DND-41 (cell line): ENCODE results near the gene PRXL2B.

Experiments
- EZH2 ChIP-seq: IDR thresholded peaks from 3 replicates; pipeline ENCODE4 v1.6.1; 2012; ENCODE audit warnings: borderline replicate concordance, low read depth, mild to moderate bottlenecking, moderate library complexity, low read length, inconsistent platforms; ENCODE audit not compliant: severe bottlenecking
- TF ChIP-seq, protein P1 (sequence below): IDR thresholded peaks from 2 replicates; pipeline ENCODE4 v1.5.1; 2012; ENCODE audit warnings: borderline replicate concordance, low read length, moderate library complexity, mild to moderate bottlenecking; ENCODE audit not compliant: poor library complexity, severe bottlenecking; ENCODE audit errors: extremely low read depth

DNA sequence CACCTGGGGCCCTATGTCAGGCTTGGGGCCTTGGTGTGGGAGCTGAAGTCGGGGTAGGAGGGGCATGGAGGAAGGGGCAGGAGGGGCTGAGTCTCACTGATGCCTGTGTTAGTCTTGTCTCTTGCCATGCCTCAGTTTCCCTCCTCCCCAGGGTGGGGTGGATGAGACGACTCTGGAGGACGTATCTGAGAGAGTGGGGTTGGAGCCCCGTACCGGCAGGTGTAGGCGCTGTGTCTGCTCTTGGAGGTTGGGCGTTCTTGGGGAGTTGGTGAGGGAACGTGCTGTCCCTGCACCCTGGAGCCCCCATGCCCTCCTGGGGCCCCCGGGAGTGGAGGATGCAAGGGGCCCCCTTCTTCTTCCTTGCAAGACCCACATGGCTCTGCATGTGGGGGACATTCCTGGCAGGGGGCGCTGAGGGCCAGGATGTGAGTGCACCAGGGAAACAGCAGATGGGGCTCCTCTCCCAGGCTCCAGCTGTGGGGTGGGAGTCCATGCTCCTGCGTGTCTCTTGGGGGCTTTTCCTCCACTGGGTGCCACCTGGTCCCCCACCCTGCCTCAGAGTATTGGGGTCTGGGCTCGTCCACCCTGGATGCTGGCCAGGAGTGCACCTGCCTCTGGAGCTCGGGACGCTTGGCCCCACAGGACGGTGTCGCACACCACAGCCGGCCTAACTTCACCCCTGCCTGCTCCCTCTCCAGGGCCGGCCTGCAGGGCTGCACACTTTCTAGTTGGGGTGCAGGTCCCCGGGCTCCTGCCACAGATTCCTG is 31.8 kb upstream of the PRXL2B start:
- TF ChIP-seq, protein P1, sequence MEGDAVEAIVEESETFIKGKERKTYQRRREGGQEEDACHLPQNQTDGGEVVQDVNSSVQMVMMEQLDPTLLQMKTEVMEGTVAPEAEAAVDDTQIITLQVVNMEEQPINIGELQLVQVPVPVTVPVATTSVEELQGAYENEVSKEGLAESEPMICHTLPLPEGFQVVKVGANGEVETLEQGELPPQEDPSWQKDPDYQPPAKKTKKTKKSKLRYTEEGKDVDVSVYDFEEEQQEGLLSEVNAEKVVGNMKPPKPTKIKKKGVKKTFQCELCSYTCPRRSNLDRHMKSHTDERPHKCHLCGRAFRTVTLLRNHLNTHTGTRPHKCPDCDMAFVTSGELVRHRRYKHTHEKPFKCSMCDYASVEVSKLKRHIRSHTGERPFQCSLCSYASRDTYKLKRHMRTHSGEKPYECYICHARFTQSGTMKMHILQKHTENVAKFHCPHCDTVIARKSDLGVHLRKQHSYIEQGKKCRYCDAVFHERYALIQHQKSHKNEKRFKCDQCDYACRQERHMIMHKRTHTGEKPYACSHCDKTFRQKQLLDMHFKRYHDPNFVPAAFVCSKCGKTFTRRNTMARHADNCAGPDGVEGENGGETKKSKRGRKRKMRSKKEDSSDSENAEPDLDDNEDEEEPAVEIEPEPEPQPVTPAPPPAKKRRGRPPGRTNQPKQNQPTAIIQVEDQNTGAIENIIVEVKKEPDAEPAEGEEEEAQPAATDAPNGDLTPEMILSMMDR = peak; percentile 88
- no peak for TF ChIP-seq EZH2
